GM12801 (cell line): ENCODE measurements around the gene ZNF835.

Experiments used
- TF ChIP-seq, protein P1 (sequence below): IDR thresholded peaks from one replicate; pipeline ENCODE4 v1.5.1; 2011; ENCODE audit warnings: control low read depth; ENCODE audit not compliant: insufficient read length; ENCODE audit errors: extremely low read depth

ZNF835 gene

DNA sequence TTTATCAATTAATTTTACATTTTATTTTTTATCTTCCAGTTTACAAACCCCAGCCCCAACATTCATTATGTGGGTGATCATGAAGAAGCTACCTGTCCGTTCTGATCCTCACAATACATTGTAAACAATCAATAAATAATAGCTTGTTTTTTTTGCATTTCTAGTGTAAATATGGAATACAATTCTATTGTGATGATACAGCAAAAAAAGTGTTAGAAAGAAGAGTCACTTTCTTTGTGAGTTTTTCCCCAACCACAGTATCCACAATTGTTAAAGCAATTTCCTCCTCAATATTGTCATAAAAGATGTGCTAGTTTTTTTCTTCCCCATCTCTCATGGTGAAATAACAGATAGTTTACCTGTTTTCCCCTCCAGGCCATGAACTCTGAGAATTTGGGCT lies 30.3 kb upstream of the ZNF835 start:
- TF ChIP-seq, protein P1, sequence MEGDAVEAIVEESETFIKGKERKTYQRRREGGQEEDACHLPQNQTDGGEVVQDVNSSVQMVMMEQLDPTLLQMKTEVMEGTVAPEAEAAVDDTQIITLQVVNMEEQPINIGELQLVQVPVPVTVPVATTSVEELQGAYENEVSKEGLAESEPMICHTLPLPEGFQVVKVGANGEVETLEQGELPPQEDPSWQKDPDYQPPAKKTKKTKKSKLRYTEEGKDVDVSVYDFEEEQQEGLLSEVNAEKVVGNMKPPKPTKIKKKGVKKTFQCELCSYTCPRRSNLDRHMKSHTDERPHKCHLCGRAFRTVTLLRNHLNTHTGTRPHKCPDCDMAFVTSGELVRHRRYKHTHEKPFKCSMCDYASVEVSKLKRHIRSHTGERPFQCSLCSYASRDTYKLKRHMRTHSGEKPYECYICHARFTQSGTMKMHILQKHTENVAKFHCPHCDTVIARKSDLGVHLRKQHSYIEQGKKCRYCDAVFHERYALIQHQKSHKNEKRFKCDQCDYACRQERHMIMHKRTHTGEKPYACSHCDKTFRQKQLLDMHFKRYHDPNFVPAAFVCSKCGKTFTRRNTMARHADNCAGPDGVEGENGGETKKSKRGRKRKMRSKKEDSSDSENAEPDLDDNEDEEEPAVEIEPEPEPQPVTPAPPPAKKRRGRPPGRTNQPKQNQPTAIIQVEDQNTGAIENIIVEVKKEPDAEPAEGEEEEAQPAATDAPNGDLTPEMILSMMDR = no peak

DNA sequence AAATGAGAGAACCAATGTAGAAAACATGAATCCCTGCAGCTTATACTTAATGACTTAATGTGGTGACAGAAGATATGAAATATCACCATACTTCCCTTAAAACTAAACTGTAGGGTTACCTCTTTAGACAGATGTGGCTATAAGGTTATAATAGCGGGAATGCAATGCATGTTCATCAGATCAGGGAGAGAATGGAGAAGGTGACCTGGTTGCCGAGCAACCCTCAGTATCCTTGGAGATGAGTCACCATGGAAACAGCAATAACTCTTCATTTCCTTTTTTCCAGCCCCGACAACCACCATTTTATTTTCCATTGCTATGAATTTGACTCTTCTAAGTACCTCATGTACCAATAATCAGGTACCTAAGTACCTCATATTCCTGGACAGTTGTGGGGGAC lies 28.0 kb upstream of the ZNF835 start:
- TF ChIP-seq, protein P1 = no peak

DNA sequence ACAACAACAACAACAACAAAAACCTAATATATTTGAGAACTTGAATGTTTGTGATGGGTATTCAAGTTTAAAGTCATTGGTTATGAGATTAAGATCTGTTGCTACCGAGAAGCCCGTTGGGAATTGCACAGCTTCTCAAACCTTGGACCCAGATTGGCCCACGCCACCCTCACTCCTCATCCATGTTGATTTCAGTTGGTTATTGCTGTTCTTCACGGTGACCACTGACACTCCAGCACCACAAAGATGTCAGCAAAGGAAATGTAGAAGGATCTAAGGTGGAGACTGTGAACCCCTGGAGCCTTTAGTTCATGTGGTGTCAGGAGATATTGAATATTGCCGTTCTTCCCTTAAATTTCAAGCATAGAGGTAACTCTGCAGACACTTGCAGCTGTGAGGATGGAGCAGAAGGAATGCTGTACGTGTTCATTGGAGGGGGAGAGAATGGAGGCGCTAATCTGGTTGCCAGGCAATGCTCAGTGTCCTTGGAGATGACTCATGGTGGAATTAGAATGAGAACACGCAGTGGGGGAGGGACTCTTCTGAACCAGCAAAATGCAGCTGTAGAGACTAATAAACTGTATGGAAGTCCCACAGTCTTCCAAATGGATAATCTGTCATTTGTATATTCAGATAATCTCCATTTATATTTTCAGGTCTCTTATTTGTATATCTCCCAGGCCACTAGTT lies 20.8 kb upstream of the ZNF835 start:
- TF ChIP-seq, protein P1 = no peak

DNA sequence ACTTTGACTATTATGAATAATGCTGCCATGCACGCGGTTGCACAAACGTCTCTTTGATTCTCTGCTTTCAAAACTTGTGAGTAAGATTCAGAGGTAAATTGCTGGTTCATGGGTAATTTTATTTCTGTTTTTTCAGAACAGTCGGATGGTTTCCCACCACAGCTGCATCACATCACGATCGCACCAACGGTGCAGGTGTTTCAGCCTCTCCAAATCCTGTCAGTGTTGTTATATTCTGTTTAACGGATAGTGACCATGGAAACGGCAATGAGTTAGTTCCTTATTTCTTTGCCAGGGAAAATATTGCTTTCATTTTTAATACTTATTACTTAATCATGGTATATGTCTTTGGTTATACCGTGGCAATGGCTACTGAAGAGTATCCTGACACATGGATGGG lies 19.1 kb upstream of the ZNF835 start:
- TF ChIP-seq, protein P1 = no peak

DNA sequence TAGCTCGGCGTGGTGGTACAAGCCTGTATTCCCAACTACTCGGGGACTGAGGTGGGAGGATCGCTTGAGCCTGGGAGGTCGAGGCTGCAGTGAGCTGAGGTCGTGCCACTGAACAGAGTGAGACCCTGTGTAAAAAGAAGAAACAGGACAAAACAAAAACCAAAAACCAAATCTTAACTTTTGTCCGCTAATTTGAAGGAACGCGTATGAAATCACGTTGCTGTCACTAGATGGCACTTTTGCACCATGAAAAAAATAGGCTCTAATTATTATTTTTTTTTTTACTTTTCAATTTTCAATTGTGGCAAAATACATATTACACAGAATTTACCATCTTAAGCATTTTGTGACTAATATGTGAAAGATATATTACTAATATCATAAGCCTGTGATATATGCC lies 17.6 kb upstream of the ZNF835 start:
- TF ChIP-seq, protein P1 = no peak

DNA sequence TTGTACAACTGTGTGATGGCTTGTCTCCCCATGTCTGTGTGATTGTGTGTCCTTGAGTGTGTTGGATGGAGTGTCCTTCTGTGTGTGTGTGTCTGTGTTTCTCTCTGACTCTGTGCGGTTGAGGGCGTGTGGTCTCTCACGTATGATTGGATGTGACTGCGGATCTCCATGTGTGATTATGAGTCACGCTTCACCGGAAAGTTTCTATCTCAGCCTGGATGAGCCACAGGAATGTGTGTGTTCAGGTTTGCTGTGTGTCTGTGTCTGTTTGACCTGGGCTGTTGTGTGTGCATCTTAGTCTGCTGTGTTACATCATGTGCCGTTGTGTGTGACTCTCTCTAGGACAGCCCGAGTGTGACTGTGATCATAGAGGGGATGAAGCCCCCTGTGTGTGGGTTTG lies 15.5 kb upstream of the ZNF835 start:
- TF ChIP-seq, protein P1 = no peak

DNA sequence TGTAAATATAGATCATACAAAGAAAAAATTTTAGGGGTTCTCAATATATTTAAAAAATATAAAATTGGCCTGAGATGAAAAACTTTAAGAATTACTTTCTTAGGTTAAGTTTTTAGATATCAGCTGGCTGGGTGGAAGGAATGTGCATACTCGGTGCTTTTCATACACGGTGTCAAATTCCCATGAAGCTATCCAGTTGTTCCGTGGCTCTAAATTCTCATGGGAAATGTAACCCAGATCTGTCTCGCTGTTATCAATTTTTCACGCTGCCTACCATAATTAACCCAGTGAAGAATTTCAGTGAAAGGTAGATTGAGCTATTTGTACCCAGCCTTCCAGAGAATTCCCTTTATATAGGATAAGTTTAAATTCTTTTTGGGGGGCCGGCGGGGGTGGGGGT lies 11.6 kb upstream of the ZNF835 start:
- TF ChIP-seq, protein P1 = no peak
